HG03135 (cell line): ENCODE measurements around the gene RCAN3.
"Not testable (repeated sequence)": the region's sequence is repeated elsewhere in the genome, so short reads cannot be mapped to it uniquely, and the experiment has no call there.

Source experiments
- ATAC-seq: cut with Tn5 transposase; IDR thresholded peaks from one replicate; pipeline ENCODE4 v1.9.1; 2021; ENCODE audit warnings: mild to moderate bottlenecking, moderate library complexity; ENCODE audit not compliant: unreplicated experiment

Gene RCAN3

GRCh38 chr1:24548070-24548469, 45.4 kb downstream of the RCAN3 start:
- ATAC-seq: no peak

- not testable (repeated sequence) for ATAC-seq
These were observed 46.6 kb downstream of the RCAN3 start for GRCh38 chr1:24549210-24549609.

GRCh38 chr1:24551290-24551959, 48.8 kb downstream of the RCAN3 start:
- ATAC-seq: no peak

GRCh38 chr1:24551960-24552571, 49.4 kb downstream of the RCAN3 start:
- no peak for ATAC-seq

GRCh38 chr1:24553931-24554330, 51.3 kb downstream of the RCAN3 start:
- ATAC-seq: no peak

- ATAC-seq: no peak
These were observed 52.1 kb downstream of the RCAN3 start for GRCh38 chr1:24554714-24555113.

GRCh38 chr1:24555591-24556413, 53.2 kb downstream of the RCAN3 start, which contains the start of gene NCMAP:
NCMAP (plus strand) TSS chr1:24556087; CDS start chr1:24595431, 39,344 bp downstream.
- ATAC-seq: no peak

- ATAC-seq: no peak
These were observed 53.8 kb downstream of the RCAN3 start for GRCh38 chr1:24556414-24556795.

GRCh38 chr1:24557220-24557619, 54.6 kb downstream of the RCAN3 start:
- ATAC-seq: no peak

- ATAC-seq: no peak
These were observed 55.1 kb downstream of the RCAN3 start for GRCh38 chr1:24557711-24558131.

- no peak for ATAC-seq
These were observed 55.8 kb downstream of the RCAN3 start for GRCh38 chr1:24558455-24558854.

GRCh38 chr1:24558902-24559791, 56.5 kb downstream of the RCAN3 start:
- ATAC-seq: no peak

GRCh38 chr1:24560361-24560760, 57.7 kb downstream of the RCAN3 start:
- no peak for ATAC-seq

GRCh38 chr1:24562625-24563024, 60.0 kb downstream of the RCAN3 start:
- ATAC-seq: no peak

GRCh38 chr1:24564695-24565094, 62.1 kb downstream of the RCAN3 start:
- no peak for ATAC-seq

- no peak for ATAC-seq
These were observed 63.7 kb downstream of the RCAN3 start for GRCh38 chr1:24566236-24566867.

GRCh38 chr1:24567792-24568388, 65.3 kb downstream of the RCAN3 start:
- no peak for ATAC-seq

GRCh38 chr1:24568475-24568874, 65.8 kb downstream of the RCAN3 start:
- no peak for ATAC-seq

- ATAC-seq: no peak
These were observed 67.9 kb downstream of the RCAN3 start for GRCh38 chr1:24570265-24571125.
